HG03175 (cell line): ENCODE measurements around the gene ENTPD2.
"Not testable (repeated sequence)": the region's sequence is repeated elsewhere in the genome, so short reads cannot be mapped to it uniquely, and the experiment has no call there.

Source experiments
- ATAC-seq: cut with Tn5 transposase; IDR thresholded peaks from one replicate; pipeline ENCODE4 v1.9.1; 2021; ENCODE audit warnings: mild to moderate bottlenecking, moderate library complexity; ENCODE audit not compliant: unreplicated experiment

ENTPD2 gene

GRCh38 chr9:137065336-137065967, 11.6 kb upstream of the ENTPD2 start:
- ATAC-seq: no peak

GRCh38 chr9:137064880-137065164, 11.0 kb upstream of the ENTPD2 start:
- no peak for ATAC-seq

- no peak for ATAC-seq
Measured at GRCh38 chr9:137064027-137064879, 10.4 kb upstream of the ENTPD2 start.

GRCh38 chr9:137063311-137064026, 9.6 kb upstream of the ENTPD2 start:
- ATAC-seq: no peak

GRCh38 chr9:137062798-137063197, 8.9 kb upstream of the ENTPD2 start:
- not testable (repeated sequence) for ATAC-seq

- ATAC-seq: no peak
Measured at GRCh38 chr9:137062384-137062783, 8.5 kb upstream of the ENTPD2 start.

GRCh38 chr9:137058521-137059234, 4.8 kb upstream of the ENTPD2 start:
- no peak for ATAC-seq

- ATAC-seq: no peak
Measured at GRCh38 chr9:137057545-137057944, 3.7 kb upstream of the ENTPD2 start.

- ATAC-seq: no peak
Measured at GRCh38 chr9:137056739-137057415, 3.0 kb upstream of the ENTPD2 start.

GRCh38 chr9:137055385-137056364, 1.8 kb upstream of the ENTPD2 start:
- ATAC-seq: no peak

GRCh38 chr9:137054932-137055384, 1.1 kb upstream of the ENTPD2 start:
- ATAC-seq: no peak

- no peak for ATAC-seq
Measured at GRCh38 chr9:137052998-137053943, 590 bp downstream of the ENTPD2 start.

GRCh38 chr9:137052293-137052692, 1.6 kb downstream of the ENTPD2 start:
- no peak for ATAC-seq

GRCh38 chr9:137051145-137051724, 2.6 kb downstream of the ENTPD2 start:
- ATAC-seq: no peak

GRCh38 chr9:137050570-137050969, 3.3 kb downstream of the ENTPD2 start:
- no peak for ATAC-seq

GRCh38 chr9:137049544-137050449, 4.1 kb downstream of the ENTPD2 start:
- ATAC-seq: no peak
